H54 (cell line): Measurements from ENCODE around the gene SCAMP1.

Source experiments
- DNase-seq: peaks from one replicate; pipeline ENCODE4 v3.0.0; 2011; ENCODE audit warnings: low spot score, mixed read lengths; ENCODE audit not compliant: insufficient read length
- FAIRE-seq: peaks from 3 replicates; lab custom pipeline; 2011; peaks lifted over from hg19 to GRCh38; lab: Jason Lieb, UNC
- POLR2A ChIP-seq: IDR thresholded peaks from 2 replicates; pipeline ENCODE4 v1.6.1; 2011; ENCODE audit warnings: low read depth, mild to moderate bottlenecking, low read length

Gene SCAMP1

DNA sequence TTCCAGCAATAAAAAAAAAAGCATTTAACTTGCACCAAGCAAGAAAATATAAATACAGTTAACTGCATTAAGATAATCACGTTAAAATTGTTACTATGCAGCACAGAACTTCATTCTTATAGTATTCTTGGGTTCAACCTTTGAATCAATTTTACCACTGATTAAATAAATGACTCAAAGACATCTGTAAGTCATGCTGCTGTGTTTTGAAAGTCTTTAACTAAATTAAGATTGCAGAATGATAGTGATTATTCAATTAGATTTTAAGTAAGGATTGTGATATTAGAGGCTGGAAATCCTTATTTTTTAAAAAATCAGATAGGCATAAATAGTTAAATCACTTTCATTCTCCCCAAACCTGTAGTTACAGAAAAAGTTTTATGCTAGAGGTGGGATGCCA lies 116.4 kb downstream of the SCAMP1 start:
- DNase-seq (no peak), FAIRE-seq (no peak)
- TF ChIP-seq POLR2A: no peak

DNA sequence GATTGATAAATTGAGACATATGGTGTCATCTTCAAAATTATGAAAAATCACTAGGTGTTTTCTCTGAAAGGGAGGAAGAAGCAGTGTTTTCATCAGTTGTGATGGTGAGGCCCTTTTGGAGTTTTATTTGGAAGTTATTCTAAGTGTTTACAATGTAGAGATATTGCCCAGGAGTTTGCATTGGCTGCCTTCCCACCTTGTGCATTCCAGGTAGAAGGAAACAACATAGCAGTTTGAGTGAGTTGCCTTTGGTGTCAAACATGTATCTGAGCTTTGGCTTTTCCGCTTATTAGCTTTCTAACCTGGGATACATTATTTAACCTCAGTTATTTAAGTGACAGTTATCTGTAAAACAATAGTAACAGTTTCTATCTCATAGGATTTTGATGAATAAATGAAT lies 122.5 kb downstream of the SCAMP1 start:
- DNase-seq (no peak), FAIRE-seq (no peak)
- TF ChIP-seq POLR2A: no peak

DNA sequence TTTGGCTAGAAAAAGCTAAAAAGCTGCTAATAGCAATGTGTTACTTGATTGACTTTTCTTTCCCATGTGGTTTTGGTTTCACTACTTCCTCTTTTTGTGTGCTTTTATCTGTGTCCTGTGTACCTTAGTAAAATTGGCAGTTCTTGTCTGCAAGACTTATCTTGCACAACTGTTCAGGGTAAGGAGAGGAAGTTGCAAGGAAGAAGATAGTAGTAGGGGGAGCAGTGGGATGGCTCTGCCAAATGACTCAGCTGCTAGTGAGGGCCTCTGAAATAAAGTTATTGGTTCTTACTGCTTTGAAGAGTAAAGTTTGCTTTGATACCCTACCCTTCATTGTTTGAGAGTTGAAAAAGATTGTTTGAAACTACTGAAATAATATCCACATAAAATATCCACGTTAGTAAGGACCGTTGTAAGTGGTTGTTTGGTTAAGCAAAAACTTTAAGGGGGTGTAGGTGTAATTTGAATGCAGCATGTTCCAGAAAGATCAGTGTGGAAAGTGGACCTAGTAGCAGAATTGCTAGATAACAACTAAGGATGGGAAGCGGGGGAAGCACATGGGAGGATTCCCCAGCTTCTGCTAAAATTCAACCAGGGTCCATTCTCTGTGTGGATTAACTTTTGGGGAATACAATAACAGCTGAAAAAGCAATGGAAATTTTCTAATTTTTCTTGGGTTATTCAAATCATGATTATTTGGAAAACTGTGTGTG lies 123.5 kb downstream of the SCAMP1 start:
- no peak for FAIRE-seq

DNA sequence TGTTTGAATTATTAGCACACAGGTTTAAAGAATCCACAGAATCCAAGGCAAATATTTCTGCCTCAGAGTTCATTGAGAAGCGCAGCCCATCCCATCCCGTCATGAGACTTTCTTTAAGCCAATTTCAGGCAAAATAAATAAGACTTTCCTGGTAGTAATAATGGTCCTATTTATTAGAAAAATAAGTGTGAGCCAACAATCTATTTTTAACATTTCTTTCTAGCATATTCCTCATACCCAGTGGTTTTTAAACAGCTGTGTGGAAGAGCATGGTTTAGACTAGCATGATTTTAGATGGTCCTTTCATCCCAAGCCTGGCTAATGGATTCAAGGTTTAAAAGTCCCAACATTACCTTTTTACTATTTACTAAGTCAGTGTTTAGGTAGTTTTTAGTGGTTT lies 125.8 kb downstream of the SCAMP1 start:
- FAIRE-seq: no peak
- TF ChIP-seq POLR2A: no peak
- no peak for DNase-seq

More for the DNA sequence above, 123.5 kb downstream of the SCAMP1 start:
- TF ChIP-seq POLR2A: no peak
- DNase-seq: no peak

DNA sequence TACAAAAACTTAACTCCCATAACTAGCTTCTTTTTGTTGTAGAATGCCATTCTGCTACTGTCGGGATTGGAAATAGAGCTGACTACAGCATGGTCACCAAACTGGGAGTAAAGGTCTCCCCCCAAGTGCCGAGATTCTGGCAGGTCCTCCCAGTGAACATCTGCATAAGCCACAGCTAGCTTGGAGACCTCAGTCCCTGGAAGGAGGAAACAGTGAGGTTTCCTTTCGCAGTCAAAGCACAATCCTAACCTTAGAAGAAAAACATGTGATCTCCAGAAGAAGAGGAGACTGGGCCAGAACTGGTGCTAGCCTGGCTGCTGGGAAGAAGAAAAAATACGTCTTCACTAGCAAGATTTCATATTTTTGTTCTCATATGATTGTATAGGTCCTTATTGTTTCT lies 127.4 kb downstream of the SCAMP1 start:
- FAIRE-seq (no peak), DNase-seq (no peak)
- no peak for TF ChIP-seq POLR2A

DNA sequence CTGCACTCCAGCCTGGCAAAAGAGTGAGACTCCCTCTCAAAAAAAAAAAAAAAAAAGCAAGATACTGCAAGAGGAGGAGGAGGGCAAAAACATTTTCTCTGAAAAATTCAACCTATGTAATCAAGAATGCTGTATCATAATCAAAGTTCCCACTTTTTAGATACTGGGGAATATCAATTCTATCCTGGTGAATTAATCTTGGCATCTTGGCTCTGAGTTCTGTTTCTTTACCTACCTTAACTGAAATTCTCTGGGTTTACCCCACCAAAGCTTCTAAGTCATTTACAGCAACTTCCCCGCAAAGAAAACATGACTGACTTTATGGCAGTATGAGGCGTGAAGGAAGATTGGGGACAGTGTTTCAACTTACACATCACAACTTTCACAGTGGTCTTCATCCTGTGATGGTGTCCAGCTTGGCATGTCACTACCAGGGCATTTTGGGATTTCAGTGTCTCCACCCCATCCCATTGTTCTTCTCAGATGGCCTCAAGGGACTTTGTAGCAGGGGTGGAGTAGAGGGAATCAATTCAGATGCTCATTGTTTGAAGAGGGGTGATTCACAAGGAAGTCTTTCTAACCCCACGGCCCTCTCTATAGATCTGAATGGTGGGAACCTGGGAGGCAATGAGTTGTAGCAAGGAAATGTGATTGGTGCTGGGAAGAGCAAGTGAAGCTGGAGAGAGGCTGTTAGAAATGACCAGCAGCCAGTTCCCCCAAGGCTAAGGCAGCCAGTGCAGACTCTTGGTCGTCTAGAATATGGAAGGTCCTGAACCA lies 130.5 kb downstream of the SCAMP1 start:
- no peak for TF ChIP-seq POLR2A
- DNase-seq (no peak), FAIRE-seq (no peak)

DNA sequence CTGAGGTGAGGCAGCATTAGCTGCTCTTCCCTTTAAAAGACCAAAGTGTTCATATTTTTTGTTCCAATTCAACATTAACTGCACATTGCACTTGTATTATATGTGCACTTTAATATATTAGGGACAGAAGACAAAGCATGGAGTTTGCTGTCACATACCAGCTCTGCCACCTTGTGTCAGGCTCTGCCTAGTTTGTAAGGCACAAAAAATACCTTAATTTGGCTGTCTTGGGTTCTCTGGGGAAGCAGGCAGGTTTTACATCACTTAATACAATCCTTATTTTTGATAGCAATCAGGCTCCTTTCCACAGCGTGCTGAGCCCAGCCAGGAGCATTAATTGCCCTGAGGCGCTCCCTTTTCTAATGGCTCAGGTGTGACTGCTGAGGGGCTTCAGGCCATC lies 131.8 kb downstream of the SCAMP1 start:
- no peak for TF ChIP-seq POLR2A
- no peak for FAIRE-seq
- no peak for DNase-seq

DNA sequence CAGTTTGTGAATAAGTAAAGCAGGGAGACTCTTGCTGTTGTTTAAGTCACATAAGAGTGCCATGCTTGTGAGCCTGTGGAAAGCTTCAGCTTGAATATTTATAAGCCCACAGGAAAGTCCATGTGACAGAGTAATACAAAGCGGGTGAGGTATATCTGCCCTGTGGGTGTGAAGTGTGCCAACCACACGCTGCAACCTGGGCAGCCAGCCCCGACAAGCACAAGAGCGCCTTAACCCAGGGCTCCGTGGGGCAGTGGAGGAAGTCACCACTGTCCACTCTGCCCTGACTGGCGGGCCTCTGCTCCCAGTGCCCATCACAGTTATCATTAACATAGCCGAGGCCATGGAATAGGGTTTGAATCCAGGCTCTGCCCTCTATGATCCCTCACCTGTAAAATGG lies 132.2 kb downstream of the SCAMP1 start:
- FAIRE-seq: no peak
- no peak for DNase-seq
- no peak for TF ChIP-seq POLR2A

DNA sequence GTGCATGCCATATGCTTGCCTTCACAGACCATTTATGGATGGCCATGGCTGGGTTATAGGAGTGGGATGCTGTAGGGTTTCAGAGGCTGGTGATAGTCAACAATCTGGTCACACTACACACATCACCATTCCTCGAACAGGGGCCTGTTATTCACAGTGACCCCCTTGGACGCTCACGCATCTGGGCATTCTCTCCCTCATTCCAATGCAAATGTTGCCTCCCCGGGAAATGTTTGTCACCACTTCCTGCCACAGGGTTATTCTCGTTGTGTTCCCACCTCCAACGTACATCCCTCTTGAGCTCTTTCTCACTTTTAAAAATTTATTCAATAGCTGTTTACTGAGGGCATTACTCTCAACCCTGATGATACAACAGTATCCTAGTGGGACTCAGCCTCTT lies 135.4 kb downstream of the SCAMP1 start:
- DNase-seq (no peak), FAIRE-seq (no peak)
- no peak for TF ChIP-seq POLR2A

DNA sequence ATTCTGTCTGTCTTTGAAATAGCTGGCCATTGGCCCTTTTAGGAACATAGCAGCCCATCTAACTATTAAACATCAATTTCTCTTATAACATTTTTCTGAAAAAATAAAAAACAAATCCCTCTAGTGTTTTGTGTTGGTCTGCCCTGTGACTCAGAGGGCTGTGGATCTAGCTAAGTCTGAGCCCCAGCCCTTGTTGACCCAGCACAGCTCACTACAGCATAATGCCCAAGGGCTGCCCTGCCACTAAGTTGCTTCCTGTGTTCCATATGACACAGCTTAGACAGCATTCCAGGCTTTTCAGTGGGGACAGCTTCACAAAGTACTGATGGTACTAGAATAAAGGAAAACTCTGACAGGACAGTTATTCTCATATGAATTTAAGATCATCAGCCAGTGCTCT lies 136.0 kb downstream of the SCAMP1 start:
- no peak for TF ChIP-seq POLR2A
- FAIRE-seq (no peak), DNase-seq (peak; percentile 35)

DNA sequence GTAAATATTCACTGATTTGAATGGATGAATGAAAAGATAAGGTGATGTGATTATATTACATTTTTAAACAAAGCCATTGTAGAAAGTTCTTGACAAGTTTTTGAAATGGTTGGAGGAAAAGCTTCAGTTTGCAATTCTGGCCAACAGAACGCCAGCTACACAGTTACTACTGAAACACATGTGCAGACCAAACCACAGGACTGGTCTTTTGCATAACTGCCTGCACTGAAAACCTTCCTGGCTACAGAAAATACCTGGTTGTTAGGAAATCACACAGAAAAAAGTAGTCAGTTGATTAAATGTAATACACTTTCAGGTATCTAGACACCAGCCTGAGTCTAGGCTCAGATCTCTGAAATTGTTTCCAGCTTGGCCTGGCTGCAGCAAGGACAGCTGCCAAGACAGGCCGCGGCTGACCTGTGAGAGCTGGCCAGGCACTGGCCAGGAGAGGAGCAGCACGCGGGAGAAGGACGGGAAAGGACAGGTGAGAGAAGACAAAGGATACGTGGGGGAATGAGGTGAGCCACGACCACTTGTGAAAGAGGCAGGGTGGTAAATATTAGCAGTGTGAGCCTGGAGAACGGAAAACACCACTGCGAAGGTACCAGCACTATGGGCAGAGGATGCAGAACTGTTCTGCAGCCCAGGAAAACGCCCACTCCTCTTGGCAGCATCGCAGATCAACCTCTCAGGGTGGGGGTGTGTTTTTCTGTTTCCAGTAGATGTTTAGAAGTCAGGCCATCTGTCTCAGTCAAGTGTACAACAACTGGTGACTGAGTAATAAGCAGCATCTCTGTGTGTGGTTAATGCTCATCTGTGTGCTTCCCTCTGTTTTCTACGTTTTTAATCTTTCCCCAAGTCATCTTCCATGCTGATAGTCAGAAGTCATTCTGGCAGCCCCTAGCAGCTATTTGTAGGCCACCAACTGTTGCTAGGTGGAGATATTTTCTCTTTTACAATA lies 137.4 kb downstream of the SCAMP1 start:
- no peak for TF ChIP-seq POLR2A
- no peak for DNase-seq
- no peak for FAIRE-seq

DNA sequence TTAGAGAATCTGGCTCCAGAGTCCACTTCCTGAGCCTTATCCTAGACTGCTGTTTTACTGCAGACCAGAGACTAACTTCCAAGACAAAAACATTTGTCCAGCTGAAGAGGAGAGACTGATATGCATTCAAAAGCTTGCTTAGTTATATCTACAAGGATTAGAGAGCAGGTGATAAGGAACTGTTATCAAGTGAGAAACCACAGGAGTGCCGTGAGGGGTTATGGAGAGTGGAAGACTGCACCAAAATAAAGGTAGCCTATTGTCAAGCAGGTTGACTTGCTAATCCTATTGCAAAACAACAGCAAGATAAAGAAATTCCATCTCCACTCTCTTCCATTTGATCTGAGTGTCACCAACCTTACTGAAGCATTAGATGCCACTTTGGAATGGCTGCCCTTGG lies 139.1 kb downstream of the SCAMP1 start:
- TF ChIP-seq POLR2A: no peak
- DNase-seq (no peak), FAIRE-seq (no peak)

DNA sequence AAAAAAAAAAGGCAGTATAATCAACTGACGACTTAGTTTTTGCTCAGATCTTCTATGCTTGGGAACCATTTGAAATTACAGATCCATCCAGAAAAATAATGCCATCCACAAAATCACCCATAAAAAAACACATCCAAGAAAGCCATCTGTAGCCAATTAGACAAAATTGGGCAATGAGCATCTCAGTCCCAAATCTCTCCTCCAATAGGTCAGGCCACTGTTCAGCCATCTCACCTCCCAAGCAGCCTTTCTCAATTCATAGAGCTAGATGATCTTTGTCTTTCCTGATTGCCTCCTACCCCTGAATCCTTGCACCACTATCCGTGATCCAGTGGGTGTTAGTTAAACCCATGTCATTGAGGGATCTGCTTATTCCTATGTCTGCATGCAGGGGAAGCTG lies 139.6 kb downstream of the SCAMP1 start:
- no peak for DNase-seq
- no peak for TF ChIP-seq POLR2A
- no peak for FAIRE-seq

DNA sequence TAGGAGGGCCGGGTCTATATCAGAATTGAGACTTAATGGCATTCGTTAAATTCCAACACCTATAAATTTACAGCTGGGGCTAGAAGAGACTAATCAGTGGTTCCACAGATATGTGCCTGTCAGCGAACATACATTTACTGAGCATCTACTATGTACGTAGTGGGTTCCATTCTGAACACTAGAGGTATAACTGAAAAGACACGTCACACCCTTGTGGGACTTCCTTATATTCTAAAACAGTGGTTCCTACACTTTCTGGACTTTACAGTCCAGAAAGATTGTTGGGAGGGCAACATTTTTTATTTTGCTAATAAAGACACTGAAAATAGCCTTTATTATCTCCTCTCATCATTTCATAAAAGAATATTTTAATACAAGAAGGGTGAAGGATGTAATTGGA lies 140.5 kb downstream of the SCAMP1 start:
- FAIRE-seq (no peak), DNase-seq (no peak)

More for the DNA sequence above, 140.5 kb downstream of the SCAMP1 start:
- no peak for TF ChIP-seq POLR2A
